GM12892 (cell line): ENCODE measurements around the gene PPP1R9B.

Experiments used
- POLR2A ChIP-seq: IDR thresholded peaks from 2 replicates; pipeline ENCODE4 v1.6.1; 2011; ENCODE audit warnings: low read depth, low read length, control low read depth
- POLR2AphosphoS5 ChIP-seq: IDR thresholded peaks from 2 replicates; pipeline ENCODE4 v1.6.1; 2011; ENCODE audit warnings: low read depth, low read length, control low read depth
- TAF1 ChIP-seq: IDR thresholded peaks from 2 replicates; pipeline ENCODE4 v1.6.1; 2011; ENCODE audit warnings: low read depth, mild to moderate bottlenecking, control low read depth, low read length, borderline replicate concordance

DNA sequence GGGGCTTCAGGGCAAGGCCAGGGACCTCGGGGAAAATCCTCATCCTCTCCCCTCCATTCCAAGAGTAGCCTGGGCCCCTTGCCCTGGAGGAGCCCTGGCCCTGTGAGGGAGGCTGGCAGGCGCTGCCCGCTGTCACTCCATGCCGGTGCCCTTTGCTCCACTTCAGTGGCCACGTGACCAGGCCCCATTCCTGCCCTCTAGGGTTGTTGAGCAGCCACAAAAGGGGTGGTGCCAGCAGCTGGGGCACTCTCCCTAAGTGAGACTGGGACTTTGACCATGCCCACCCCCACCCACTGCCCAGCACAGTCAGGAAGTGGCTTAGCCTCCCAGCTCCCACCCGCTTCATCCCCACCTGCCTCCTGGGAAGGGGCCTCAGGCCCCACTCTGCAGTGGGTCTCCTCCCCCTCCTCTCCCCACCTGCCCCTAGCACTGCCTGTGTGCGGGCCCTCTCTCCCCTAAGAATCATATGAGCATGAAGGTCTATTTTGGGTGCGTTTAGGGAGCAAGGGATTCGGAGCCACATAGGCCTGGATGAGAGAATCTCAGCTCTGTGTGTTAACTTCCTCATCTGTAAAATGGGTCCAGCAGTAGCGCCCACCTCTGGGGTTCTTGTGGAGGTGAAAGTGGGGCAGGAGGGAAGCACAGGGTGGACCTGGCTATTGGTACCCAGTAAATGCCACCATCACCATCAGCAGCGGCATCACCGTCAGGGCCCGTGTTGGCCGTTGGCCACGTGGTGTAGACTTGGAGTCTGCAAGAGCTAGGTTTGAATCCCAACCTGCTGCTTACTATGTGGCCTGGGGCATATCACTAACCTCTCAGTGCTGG, 48.1 kb downstream of the PPP1R9B start:
- TF ChIP-seq TAF1 (no peak), POLR2A (no peak), POLR2AphosphoS5 (no peak)
